IMR-90 (cell line): Measurements from ENCODE around the gene GSG1L. TPM values are rescaled to one million over a fixed set of nuclear protein-coding genes. Genes with fewer than 3 reads are reported as not detected.

Experiments used
- ATAC-seq: fragments of 200-7000 bp; cut with Tn5 transposase; 2 replicates; pipeline ENCODE4 v1.9.1; 2020; ENCODE audit warnings: low read depth, mild to moderate bottlenecking, moderate library complexity
- BruUV-seq: library from RNA; stranded (reverse); fragments of 400-500 nt; replicated peaks from 2 replicates; lab custom pipeline; 2021; lab: Mats Ljungman, UMichigan
- CTCF ChIA-PET: fragments of 300-600 bp; formaldehyde crosslinking; extraction: SDS; loops from one replicate; lab custom pipeline; 2021; ENCODE audit warnings: antibody characterized with exemption; lab: Yijun Ruan, JAX
- POLR2A ChIA-PET: fragments of 300-600 bp; sonication (Branson Sonifier 250); formaldehyde crosslinking; loops from one replicate; lab custom pipeline; 2022; ENCODE audit warnings: antibody characterized with exemption; ENCODE audit not compliant: unreplicated experiment; lab: Charles Lee
- DNase-seq: peaks from one replicate; pipeline ENCODE4 v3.0.0; 2013
- H2AFZ ChIP-seq: replicated peaks from 2 replicates; pipeline ENCODE3; 2013; ENCODE audit warnings: low read length, mild to moderate bottlenecking; ENCODE audit not compliant: poor library complexity
- H2AK5ac ChIP-seq: 2 replicates; pipeline ENCODE4 v1.6.1; 2013; ENCODE audit warnings: low read depth, low read length, inconsistent platforms
- H2AK9ac ChIP-seq: replicated peaks from 2 replicates; pipeline ENCODE3; 2013; ENCODE audit warnings: mild to moderate bottlenecking, low read depth, low read length, moderate library complexity; ENCODE audit not compliant: poor library complexity
- H2BK120ac ChIP-seq: 2 replicates; pipeline ENCODE4 v1.6.1; 2013; ENCODE audit warnings: low read depth, low read length, inconsistent platforms
- H2BK15ac ChIP-seq: 3 replicates; pipeline ENCODE4 v1.6.1; 2013; ENCODE audit warnings: low read depth, low read length, inconsistent platforms
- H2BK20ac ChIP-seq: 2 replicates; pipeline ENCODE4 v1.6.1; 2013; ENCODE audit warnings: low read depth, mild to moderate bottlenecking, inconsistent platforms, low read length, moderate library complexity
- H2BK5ac ChIP-seq: 2 replicates; pipeline ENCODE4 v1.6.1; 2013; ENCODE audit warnings: mild to moderate bottlenecking, low read depth, low read length, inconsistent platforms; ENCODE audit not compliant: poor library complexity, severe bottlenecking
- H3K14ac ChIP-seq: replicated peaks from 2 replicates; pipeline ENCODE4 v1.6.1; 2013; ENCODE audit warnings: low read depth, low read length, inconsistent platforms
- H3K18ac ChIP-seq: 2 replicates; pipeline ENCODE4 v1.6.1; 2013; ENCODE audit warnings: low read depth, low read length, control low read depth
- H3K23ac ChIP-seq: 2 replicates; pipeline ENCODE4 v1.6.1; 2013; ENCODE audit warnings: low read depth, low read length, inconsistent platforms
- H3K27ac ChIP-seq: 2 replicates; pipeline ENCODE4 v1.5.1; 2013; ENCODE audit warnings: mild to moderate bottlenecking, control low read depth, low read length; ENCODE audit not compliant: insufficient read depth
- H3K27me3 ChIP-seq: 2 replicates; pipeline ENCODE4 v1.6.1; 2013; ENCODE audit warnings: low read length; ENCODE audit not compliant: control insufficient read depth, insufficient read depth
- H3K36me3 ChIP-seq: 2 replicates; pipeline ENCODE4 v1.6.1; 2013; ENCODE audit warnings: low read length, mixed read lengths; ENCODE audit not compliant: control insufficient read depth, insufficient read depth
- H3K4ac ChIP-seq: 2 replicates; pipeline ENCODE4 v1.6.1; 2013; ENCODE audit warnings: low read depth, low read length, inconsistent platforms
- H3K4me1 ChIP-seq: 2 replicates; pipeline ENCODE4 v1.6.1; 2013; ENCODE audit warnings: low read length, mixed read lengths; ENCODE audit not compliant: control insufficient read depth, insufficient read depth
- H3K4me2 ChIP-seq: 2 replicates; pipeline ENCODE4 v1.6.1; 2013; ENCODE audit warnings: low read depth, mild to moderate bottlenecking, control low read depth, low read length, moderate library complexity
- H3K4me3 ChIP-seq: 2 replicates; pipeline ENCODE4 v1.5.1; 2013; ENCODE audit warnings: low read depth, mild to moderate bottlenecking, control low read depth, low read length, moderate library complexity; ENCODE audit not compliant: insufficient read depth
- H3K56ac ChIP-seq: 2 replicates; pipeline ENCODE4 v1.6.1; 2013; ENCODE audit warnings: low read length, inconsistent platforms; ENCODE audit not compliant: insufficient read depth; ENCODE audit errors: extremely low read depth
- H3K79me1 ChIP-seq, 2 experiments: 2 replicates each; pipeline ENCODE4 v1.6.1; 2013; ENCODE audit warnings: low read length in 2 of 2, inconsistent platforms in 1 of 2, low read depth in 1 of 2
- H3K9ac ChIP-seq: 2 replicates; pipeline ENCODE4 v1.6.1; 2013; ENCODE audit warnings: low read depth, low read length, control low read depth
- H3K9me1 ChIP-seq: 2 replicates; pipeline ENCODE4 v1.6.1; 2013; ENCODE audit warnings: low read length, inconsistent platforms; ENCODE audit not compliant: insufficient read depth
- H3K9me3 ChIP-seq: 2 replicates; pipeline ENCODE4 v1.6.1; 2013; ENCODE audit warnings: low read length; ENCODE audit not compliant: control insufficient read depth, insufficient read depth
- H4K20me1 ChIP-seq: 2 replicates; pipeline ENCODE4 v1.6.1; 2013; ENCODE audit warnings: low read length, inconsistent platforms; ENCODE audit not compliant: insufficient read depth
- H4K5ac ChIP-seq: 2 replicates; pipeline ENCODE4 v1.6.1; 2013; ENCODE audit warnings: mild to moderate bottlenecking, low read depth, low read length, control low read depth
- H4K8ac ChIP-seq, 2 experiments: 2 replicates each; pipeline ENCODE4 v1.6.1; 2013; ENCODE audit warnings: low read depth in 2 of 2, low read length in 2 of 2, control low read depth in 1 of 2, inconsistent platforms in 1 of 2
- H4K91ac ChIP-seq: 2 replicates; pipeline ENCODE4 v1.6.1; 2013; ENCODE audit warnings: low read depth, low read length, inconsistent platforms; ENCODE audit not compliant: insufficient read depth
- BHLHE40 ChIP-seq: fragments of 150-350 bp; IDR thresholded peaks from 2 replicates; pipeline ENCODE4 v1.6.1; 2016; ENCODE audit warnings: mild to moderate bottlenecking, low read depth, low read length
- CEBPB ChIP-seq: IDR thresholded peaks from 2 replicates; pipeline ENCODE4 v1.6.1; 2012; ENCODE audit warnings: low read depth, low read length, improper control_type of control experiment
- CHD1 ChIP-seq: IDR thresholded peaks from 2 replicates; pipeline ENCODE4 v1.6.1; 2012; ENCODE audit warnings: low read depth, low read length, improper control_type of control experiment
- CTCF ChIP-seq: conservative IDR thresholded peaks from 2 replicates; pipeline ENCODE4 v1.5.1; 2012; ENCODE audit warnings: mild to moderate bottlenecking, low read depth, low read length, improper control_type of control experiment
- ELK1 ChIP-seq: fragments of 150-350 bp; IDR thresholded peaks from 2 replicates; pipeline ENCODE4 v1.6.1; 2016; ENCODE audit warnings: low read depth, mild to moderate bottlenecking, low read length, moderate library complexity, borderline replicate concordance
- FOS ChIP-seq: fragments of 150-350 bp; IDR thresholded peaks from 2 replicates; pipeline ENCODE4 v1.6.1; 2016; ENCODE audit warnings: low read depth, low read length
- MAFK ChIP-seq: IDR thresholded peaks from 2 replicates; pipeline ENCODE4 v1.6.1; 2012; ENCODE audit warnings: low read depth, low read length, improper control_type of control experiment
- MAZ ChIP-seq: IDR thresholded peaks from 2 replicates; pipeline ENCODE4 v1.6.1; 2012; ENCODE audit warnings: low read depth, mild to moderate bottlenecking, low read length, improper control_type of control experiment, moderate library complexity, borderline replicate concordance
- MXI1 ChIP-seq: IDR thresholded peaks from 2 replicates; pipeline ENCODE4 v1.6.1; 2012; ENCODE audit warnings: low read depth, mild to moderate bottlenecking, low read length, moderate library complexity, borderline replicate concordance
- NFE2L2 ChIP-seq: fragments of 150-350 bp; IDR thresholded peaks from 2 replicates; pipeline ENCODE4 v1.6.1; 2016; ENCODE audit warnings: low read depth, mild to moderate bottlenecking, low read length
- POLR2A ChIP-seq: IDR thresholded peaks from 2 replicates; pipeline ENCODE4 v1.6.1; 2012; ENCODE audit warnings: mild to moderate bottlenecking, low read depth, low read length
- RAD21 ChIP-seq: IDR thresholded peaks from 2 replicates; pipeline ENCODE4 v1.6.1; 2012; ENCODE audit warnings: low read length, improper control_type of control experiment
- RCOR1 ChIP-seq: IDR thresholded peaks from 2 replicates; pipeline ENCODE4 v1.6.1; 2012; ENCODE audit warnings: mild to moderate bottlenecking, low read length, improper control_type of control experiment; ENCODE audit not compliant: insufficient replicate concordance
- RFX5 ChIP-seq: IDR thresholded peaks from 2 replicates; pipeline ENCODE4 v1.8.0; 2012; ENCODE audit warnings: low read depth, mild to moderate bottlenecking, low read length, moderate library complexity
- SMC3 ChIP-seq: fragments of 150-350 bp; IDR thresholded peaks from 2 replicates; pipeline ENCODE4 v1.6.1; 2016; ENCODE audit warnings: low read depth, mild to moderate bottlenecking, antibody characterized with exemption, low read length, moderate library complexity
- WGBS, 2 experiments: methylation state at CpG; one replicate each; pipeline versions ENCODE4 v1.1.5 to v1.1.7; 2013; ENCODE audit warnings: missing lambda C conversion rate in 2 of 2; ENCODE audit not compliant: insufficient read length in 1 of 2; ENCODE audit errors: extremely low coverage in 2 of 2; 5-methylcytosine and 5-hydroxymethylcytosine counted together
- dilution Hi-C: fragments of 300-500 bp; cut with HindIII; formaldehyde crosslinking; loops from one replicate; pipeline ENCODE4 v1.14.3; 2018; ENCODE audit warnings: low sequenced_read_pairs; ENCODE audit not compliant: unreplicated experiment
- in situ Hi-C: fragments of 300-500 bp; cut with MboI; formaldehyde crosslinking; loops from 3 replicates; pipeline ENCODE4 v1.14.3; 2019; ENCODE audit warnings: low sequenced_read_pairs, inconsistent platforms, mixed read lengths
- intact Hi-C: fragments of 100-400 bp; cut with micrococcal nuclease; formaldehyde crosslinking; loops from 2 replicates; pipeline ENCODE4 v1.10.0; 2022
- polyA plus RNA-seq, 3 experiments: library from polyadenylated mRNA; depleted of rRNA; stranded (reverse); fragments of >200 nt; gene quantifications; 2 replicates each; pipeline ENCODE4 v1.2.3, GENCODE V29; 2012; ENCODE audit warnings: low replicate concordance in 1 of 3
- total RNA-seq: library from RNA; depleted of rRNA; stranded (reverse); fragments of >200 nt; gene quantifications from 2 replicates; pipeline ENCODE4 v1.2.3, GENCODE V29; 2012

GSG1L gene
- total and polyA plus RNA-seq, 2 of the 4 experiments (the other 2 are of a cell fraction): not detected

- no peak for TF ChIP-seq CHD1
These were observed 237.2 kb downstream of the GSG1L start (continued) for GRCh38 chr16:27826081-27826892.

- H3K18ac ChIP-seq: no peak overlapping the region
- no peak for TF ChIP-seq NFE2L2
- TF ChIP-seq ELK1: no peak
- no peak for TF ChIP-seq SMC3
- TF ChIP-seq RCOR1: no peak
- TF ChIP-seq CEBPB: no peak
- TF ChIP-seq MXI1: no peak
- TF ChIP-seq BHLHE40: no peak
- TF ChIP-seq FOS: no peak
- TF ChIP-seq RAD21: no peak
- TF ChIP-seq POLR2A: no peak
- TF ChIP-seq MAZ: no peak
- no peak for TF ChIP-seq RFX5
- TF ChIP-seq CTCF: no peak
- no peak for TF ChIP-seq CHD1
- TF ChIP-seq MAFK: no peak
These were observed 238.7 kb downstream of the GSG1L start for GRCh38 chr16:27824786-27825185.

More at GRCh38 chr16:27824786-27825185, 238.7 kb downstream of the GSG1L start:
- in situ Hi-C loops (no loop called here), dilution Hi-C loops (no loop called here), intact Hi-C loops (no loop called here)
- Histone ChIP-seq H3K4me1 (no peaks in the 10 kb centered on the region), H3K9me1 (no peaks in the 10 kb centered on the region), H3K23ac (no peak overlapping the region), H2BK120ac (no peak overlapping the region), H4K20me1 (no peaks in the 10 kb centered on the region), H3K56ac (no peak overlapping the region), H3K36me3 (no peaks in the 10 kb centered on the region), H2BK15ac (no peak overlapping the region), H4K5ac (no peak overlapping the region), H3K27me3 (peaks cover 18% of the 10 kb centered on the region), H3K27ac (no peak overlapping the region), H3K9me3 (peaks cover under 1% of the 10 kb centered on the region; the same call in 1 of the 2 replicates), H3K4me3 (no peak overlapping the region), H3K9ac (no peak overlapping the region), H3K4ac (no peak overlapping the region), H3K4me2 (no peak overlapping the region), H2AFZ (no peak overlapping the region), H3K14ac (no peak overlapping the region), H2BK5ac (no peak overlapping the region), H2BK20ac (no peak overlapping the region), H4K91ac (no peak overlapping the region), H3K79me1 (no peaks in the 10 kb centered on the region), H2AK9ac (no peak overlapping the region), H4K8ac (no peak overlapping the region), H2AK5ac (no peak overlapping the region)
- no TSS peak for BruUV-seq
- ChIA-PET CTCF (no interaction called here), POLR2A (no interaction called here)
- DNase-seq (no peak), ATAC-seq (no peak)
- WGBS, 2 experiments: 20% methylated on average over 1 of the region's 9 CpGs; no CpG with 5 or more reads in 1 of the 2 experiments
